Gastroesophageal sphincter (tissue), 3 donors: ENCODE results near the gene ZNF418.

Source experiments
- POLR2A ChIP-seq, 2 donors: fragments of 450-650 bp; IDR thresholded peaks; one replicate each; pipeline ENCODE4 v1.6.1; 2017; ENCODE audit warnings: antibody characterized with exemption in 2 of 2, mild to moderate bottlenecking in 2 of 2, moderate library complexity in 1 of 2
- TF ChIP-seq, protein P1 (sequence below), 4 experiments: fragments of 200-600 bp in 2 of 4; fragments of 450-650 bp in 2 of 4; sonication (generic) in 1 of 4; IDR thresholded peaks; one replicate each; pipeline ENCODE4 v1.5.1; 2017 to 2019; ENCODE audit warnings: antibody characterized with exemption in 4 of 4, mild to moderate bottlenecking in 2 of 4, moderate library complexity in 2 of 4

DNA sequence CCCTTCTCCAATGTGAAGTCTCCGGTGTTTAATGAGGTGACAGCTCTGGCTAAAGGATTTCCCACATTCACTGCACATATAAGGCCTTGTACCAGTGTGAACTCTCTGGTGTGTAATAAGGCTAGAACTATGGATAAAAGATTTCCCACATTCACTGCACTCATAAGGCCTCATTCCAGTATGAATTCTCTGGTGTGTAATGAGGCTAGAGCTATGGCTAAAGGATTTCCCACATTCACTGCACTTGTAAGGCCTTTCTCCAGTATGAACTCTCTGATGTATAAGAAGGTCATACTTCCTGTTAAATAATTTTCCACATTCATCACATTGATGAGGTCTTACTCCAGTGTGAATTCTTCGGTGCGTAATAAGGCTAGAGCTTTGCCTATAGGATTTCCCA, 6.4 kb upstream of the ZNF418 start:
- TF ChIP-seq POLR2A (IDR thresholded peaks at IDR 0.05), result no peak
- TF ChIP-seq, protein P1, sequence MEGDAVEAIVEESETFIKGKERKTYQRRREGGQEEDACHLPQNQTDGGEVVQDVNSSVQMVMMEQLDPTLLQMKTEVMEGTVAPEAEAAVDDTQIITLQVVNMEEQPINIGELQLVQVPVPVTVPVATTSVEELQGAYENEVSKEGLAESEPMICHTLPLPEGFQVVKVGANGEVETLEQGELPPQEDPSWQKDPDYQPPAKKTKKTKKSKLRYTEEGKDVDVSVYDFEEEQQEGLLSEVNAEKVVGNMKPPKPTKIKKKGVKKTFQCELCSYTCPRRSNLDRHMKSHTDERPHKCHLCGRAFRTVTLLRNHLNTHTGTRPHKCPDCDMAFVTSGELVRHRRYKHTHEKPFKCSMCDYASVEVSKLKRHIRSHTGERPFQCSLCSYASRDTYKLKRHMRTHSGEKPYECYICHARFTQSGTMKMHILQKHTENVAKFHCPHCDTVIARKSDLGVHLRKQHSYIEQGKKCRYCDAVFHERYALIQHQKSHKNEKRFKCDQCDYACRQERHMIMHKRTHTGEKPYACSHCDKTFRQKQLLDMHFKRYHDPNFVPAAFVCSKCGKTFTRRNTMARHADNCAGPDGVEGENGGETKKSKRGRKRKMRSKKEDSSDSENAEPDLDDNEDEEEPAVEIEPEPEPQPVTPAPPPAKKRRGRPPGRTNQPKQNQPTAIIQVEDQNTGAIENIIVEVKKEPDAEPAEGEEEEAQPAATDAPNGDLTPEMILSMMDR (IDR thresholded peaks at IDR 0.05), result no peak
